H9 (cell line): ENCODE measurements around the gene LRRC8E. TPM values are rescaled to one million over a fixed set of nuclear protein-coding genes. Genes with fewer than 3 reads are reported as not detected.
A peak's percentile ranks its signal among the peaks of the same experiment; 100 is the strongest.

ENCODE experiments used
- DNase-seq: peaks from one replicate; pipeline ENCODE4 v3.0.0-alpha.2; 2017
- H2AFZ ChIP-seq: one replicate; pipeline ENCODE4 v1.6.1; 2013; ENCODE audit warnings: mild to moderate bottlenecking, low read length, control low read depth, moderate library complexity
- H2AK5ac ChIP-seq: 2 replicates; pipeline ENCODE4 v1.6.1; 2013; ENCODE audit warnings: low read length, control low read depth, mixed read lengths; ENCODE audit not compliant: insufficient read length
- H2BK120ac ChIP-seq: one replicate; pipeline ENCODE4 v1.6.1; 2013; ENCODE audit warnings: low read depth, mild to moderate bottlenecking, low read length, control low read depth, inconsistent platforms; ENCODE audit not compliant: poor library complexity, severe bottlenecking
- H2BK12ac ChIP-seq: 2 replicates; pipeline ENCODE4 v1.6.1; 2013; ENCODE audit warnings: low read length, control low read depth, mixed read lengths, low read depth; ENCODE audit not compliant: insufficient read length
- H2BK15ac ChIP-seq: 2 replicates; pipeline ENCODE4 v1.6.1; 2013; ENCODE audit warnings: low read depth, low read length, control low read depth
- H2BK20ac ChIP-seq: one replicate; pipeline ENCODE4 v1.6.1; 2013; ENCODE audit warnings: low read depth, mild to moderate bottlenecking, low read length, control low read depth, inconsistent platforms; ENCODE audit not compliant: poor library complexity, severe bottlenecking
- H2BK5ac ChIP-seq: 2 replicates; pipeline ENCODE4 v1.6.1; 2013; ENCODE audit warnings: low read length, control low read depth, mixed read lengths; ENCODE audit not compliant: insufficient read length
- H3K14ac ChIP-seq: 2 replicates; pipeline ENCODE4 v1.6.1; 2013; ENCODE audit warnings: low read length, control low read depth; ENCODE audit not compliant: insufficient read depth
- H3K18ac ChIP-seq: 2 replicates; pipeline ENCODE4 v1.6.1; 2013; ENCODE audit warnings: low read depth, mild to moderate bottlenecking, mixed read lengths, low read length, control low read depth; ENCODE audit not compliant: insufficient read length
- H3K23ac ChIP-seq: 2 replicates; pipeline ENCODE4 v1.6.1; 2013; ENCODE audit warnings: low read length, control low read depth, mixed read lengths, low read depth; ENCODE audit not compliant: insufficient read length
- H3K23me2 ChIP-seq: 2 replicates; pipeline ENCODE4 v1.6.1; 2013; ENCODE audit warnings: low read depth, mild to moderate bottlenecking, mixed read lengths, low read length, control low read depth; ENCODE audit not compliant: insufficient read length, poor library complexity, severe bottlenecking
- H3K27ac ChIP-seq: 2 replicates; pipeline ENCODE4 v1.5.1; 2013; ENCODE audit warnings: low read length, control low read depth, mixed read lengths, low read depth; ENCODE audit not compliant: insufficient read length
- H3K27me3 ChIP-seq: 2 replicates; pipeline ENCODE4 v1.6.1; 2013; ENCODE audit warnings: low read length, control low read depth, inconsistent platforms; ENCODE audit not compliant: insufficient read depth
- H3K4ac ChIP-seq: 2 replicates; pipeline ENCODE4 v1.6.1; 2013; ENCODE audit warnings: low read depth, mild to moderate bottlenecking, control low read depth, inconsistent platforms, low read length, moderate library complexity
- H3K4me1 ChIP-seq: 2 replicates; pipeline ENCODE4 v1.6.1; 2013; ENCODE audit warnings: low read length, control low read depth, inconsistent platforms; ENCODE audit not compliant: insufficient read depth
- H3K4me2 ChIP-seq: 2 replicates; pipeline ENCODE4 v1.6.1; 2013; ENCODE audit warnings: low read length, control low read depth, mixed read lengths; ENCODE audit not compliant: insufficient read length, insufficient read depth
- H3K56ac ChIP-seq: 2 replicates; pipeline ENCODE4 v1.6.1; 2013; ENCODE audit warnings: low read depth, mild to moderate bottlenecking, mixed read lengths, low read length, control low read depth; ENCODE audit not compliant: insufficient read length
- H3K79me1 ChIP-seq: 2 replicates; pipeline ENCODE4 v1.6.1; 2013; ENCODE audit warnings: low read depth, mild to moderate bottlenecking, moderate library complexity, low read length, control low read depth, inconsistent platforms; ENCODE audit not compliant: insufficient read depth, poor library complexity, severe bottlenecking
- H3K79me2 ChIP-seq: 2 replicates; pipeline ENCODE4 v1.6.1; 2013; ENCODE audit warnings: low read length, control low read depth, inconsistent platforms; ENCODE audit not compliant: insufficient read depth
- H3K9ac ChIP-seq: 2 replicates; pipeline ENCODE4 v1.6.1; 2013; ENCODE audit warnings: low read length, control low read depth, mixed read lengths; ENCODE audit not compliant: insufficient read length; ENCODE audit errors: extremely low read depth
- H3K9me3 ChIP-seq: one replicate; pipeline ENCODE4 v1.6.1; 2013; ENCODE audit warnings: low read depth, low read length, inconsistent platforms; ENCODE audit not compliant: control insufficient read depth
- H3T11ph ChIP-seq: one replicate; pipeline ENCODE4 v1.6.1; 2013; ENCODE audit warnings: mild to moderate bottlenecking, low read length, control low read depth, inconsistent platforms
- H4K20me1 ChIP-seq: one replicate; pipeline ENCODE4 v1.6.1; 2013; ENCODE audit not compliant: control insufficient read depth, insufficient read length, insufficient read depth
- H4K5ac ChIP-seq: 2 replicates; pipeline ENCODE4 v1.6.1; 2013; ENCODE audit warnings: low read depth, mild to moderate bottlenecking, mixed read lengths, low read length, control low read depth; ENCODE audit not compliant: insufficient read length
- H4K8ac ChIP-seq: replicated peaks from 2 replicates; pipeline ENCODE4 v1.6.1; 2013; ENCODE audit warnings: low read length, control low read depth, mixed read lengths, low read depth; ENCODE audit not compliant: insufficient read length
- H4K91ac ChIP-seq: 2 replicates; pipeline ENCODE4 v1.6.1; 2013; ENCODE audit warnings: low read depth, mild to moderate bottlenecking, moderate library complexity, mixed read lengths, low read length, control low read depth; ENCODE audit not compliant: insufficient read length
- H3K27ac Mint-ChIP-seq, 3 experiments: 2 replicates in 2 of 3; 3 replicates in 1 of 3; pipeline ENCODE4 v1.8.0; 2020 to 2021; ENCODE audit warnings: mixed read lengths in 3 of 3, mild to moderate bottlenecking in 1 of 3, moderate library complexity in 1 of 3
- H3K27me3 Mint-ChIP-seq: 2 replicates; pipeline ENCODE4 v1.8.0; 2021; ENCODE audit warnings: low read depth, mild to moderate bottlenecking, moderate library complexity, mixed read lengths
- H3K36me3 Mint-ChIP-seq, 3 experiments: 2 replicates in 2 of 3; 3 replicates in 1 of 3; pipeline ENCODE4 v1.8.0; 2020 to 2021; ENCODE audit warnings: low read depth in 3 of 3, mixed read lengths in 3 of 3; ENCODE audit not compliant: insufficient read depth in 1 of 3
- H3K4me1 Mint-ChIP-seq, 2 experiments: 2 replicates each; pipeline ENCODE4 v1.8.0; 2020; ENCODE audit warnings: mixed read lengths in 2 of 2
- H3K4me3 Mint-ChIP-seq, 2 experiments: 2 replicates in 1 of 2; 3 replicates in 1 of 2; pipeline ENCODE4 v1.8.0; 2020 to 2021; ENCODE audit warnings: mild to moderate bottlenecking in 2 of 2, mixed read lengths in 2 of 2, moderate library complexity in 1 of 2
- H3K9me3 Mint-ChIP-seq, 2 experiments: 2 replicates in 1 of 2; 3 replicates in 1 of 2; pipeline ENCODE4 v1.8.0; 2020; ENCODE audit warnings: mild to moderate bottlenecking in 2 of 2, mixed read lengths in 2 of 2, moderate library complexity in 1 of 2
- whole genome bisulfite sequencing: extraction: QIAGEN DNeasy Blood & Tissue Kit; methylation state at CpG from one replicate; pipeline ENCODE4 v1.1.7; 2013; ENCODE audit warnings: missing lambda C conversion rate, low lambda C conversion rate, mixed read lengths; ENCODE audit not compliant: insufficient read length; ENCODE audit errors: extremely low coverage; 5-methylcytosine and 5-hydroxymethylcytosine counted together
- total RNA-seq: library from RNA; stranded (reverse); gene quantifications from 2 replicates; pipeline ENCODE4 v1.2.1, GENCODE V29; 2021
- TF ChIP-seq, protein P1 (sequence below): fragments of 200-600 bp; sonication (generic); conservative IDR thresholded peaks from 3 replicates; pipeline ENCODE4 v1.8.0; 2021; ENCODE audit warnings: antibody characterized with exemption, mild to moderate bottlenecking

The LRRC8E gene
- total RNA-seq, 1 experiment from 2014 or later, result 4.8 TPM

DNA sequence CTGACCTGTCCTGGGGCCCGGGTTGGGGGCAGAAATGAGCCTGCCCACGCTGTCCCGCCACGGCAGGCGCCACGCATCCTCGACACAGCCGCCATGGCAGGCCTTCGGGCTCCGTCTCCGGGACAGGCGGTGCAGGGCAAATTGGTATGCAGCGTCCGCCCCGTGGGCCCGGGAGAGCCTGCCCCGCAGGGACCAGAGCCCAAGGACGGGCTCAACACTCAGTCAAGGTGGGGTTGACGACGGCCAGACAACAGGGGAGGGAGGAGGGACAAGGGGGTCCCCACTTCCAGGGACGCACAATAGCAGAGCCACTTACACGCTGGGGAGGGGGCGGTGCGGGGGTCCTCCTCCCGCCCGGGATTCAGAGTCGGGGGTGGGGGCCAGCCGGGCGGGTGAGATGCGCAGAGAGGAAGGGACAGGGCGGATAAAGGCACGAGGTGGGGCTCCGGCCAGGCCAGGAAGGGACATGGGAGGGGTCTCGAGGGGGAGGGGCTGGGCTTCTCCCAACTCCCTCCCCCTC, 36.4 kb downstream of the LRRC8E start:
- no peaks in the 10 kb centered on the region for H3K9me3 ChIP-seq
- Mint-ChIP-seq H3K4me1 (peaks cover 13 to 18% of the 10 kb centered on the region in 2 experiments), H3K36me3 (peaks cover 5 to 30% (median 12%) of the 10 kb centered on the region in 3 experiments; a peak in 5 of 7 replicates), H3K9me3 (no peaks in the 10 kb centered on the region; a peak in 1 of 5 replicates), H3K4me3 (peak overlapping the region; percentile 37 to 46; a peak in 3 of 5 replicates), H3K27me3 (peaks cover 4% of the 10 kb centered on the region), H3K27ac (no peak overlapping the region)
- no CpG with 5 or more reads among the region's 34 CpGs for WGBS
- H3K23me2 ChIP-seq, result peaks cover 3% of the 10 kb centered on the region
- no peak overlapping the region for H4K5ac ChIP-seq
- H3T11ph ChIP-seq, result no peak overlapping the region
- no peak overlapping the region for H3K14ac ChIP-seq
- no peak for DNase-seq
- H3K18ac ChIP-seq, result no peak overlapping the region
- no peak overlapping the region for H4K91ac ChIP-seq
- no peak overlapping the region for H2BK20ac ChIP-seq
- H3K27ac ChIP-seq, result no peak overlapping the region
- no peak overlapping the region for H2AK5ac ChIP-seq
- H3K27me3 ChIP-seq, result no peaks in the 10 kb centered on the region
- no peak overlapping the region for H3K23ac ChIP-seq
- H2BK15ac ChIP-seq, result no peak overlapping the region
- H2BK120ac ChIP-seq, result no peak overlapping the region
- no peaks in the 10 kb centered on the region for H4K20me1 ChIP-seq
- 0 out of 2 replicates have a peak, but pooled peaks cover 4% of the 10 kb centered on the region for H3K4me1 ChIP-seq
- no peak overlapping the region for H2BK12ac ChIP-seq
- no peak overlapping the region for H2BK5ac ChIP-seq
- H3K79me1 ChIP-seq, result no peaks in the 10 kb centered on the region
- H4K8ac ChIP-seq, result no peak overlapping the region
- TF ChIP-seq, protein P1, sequence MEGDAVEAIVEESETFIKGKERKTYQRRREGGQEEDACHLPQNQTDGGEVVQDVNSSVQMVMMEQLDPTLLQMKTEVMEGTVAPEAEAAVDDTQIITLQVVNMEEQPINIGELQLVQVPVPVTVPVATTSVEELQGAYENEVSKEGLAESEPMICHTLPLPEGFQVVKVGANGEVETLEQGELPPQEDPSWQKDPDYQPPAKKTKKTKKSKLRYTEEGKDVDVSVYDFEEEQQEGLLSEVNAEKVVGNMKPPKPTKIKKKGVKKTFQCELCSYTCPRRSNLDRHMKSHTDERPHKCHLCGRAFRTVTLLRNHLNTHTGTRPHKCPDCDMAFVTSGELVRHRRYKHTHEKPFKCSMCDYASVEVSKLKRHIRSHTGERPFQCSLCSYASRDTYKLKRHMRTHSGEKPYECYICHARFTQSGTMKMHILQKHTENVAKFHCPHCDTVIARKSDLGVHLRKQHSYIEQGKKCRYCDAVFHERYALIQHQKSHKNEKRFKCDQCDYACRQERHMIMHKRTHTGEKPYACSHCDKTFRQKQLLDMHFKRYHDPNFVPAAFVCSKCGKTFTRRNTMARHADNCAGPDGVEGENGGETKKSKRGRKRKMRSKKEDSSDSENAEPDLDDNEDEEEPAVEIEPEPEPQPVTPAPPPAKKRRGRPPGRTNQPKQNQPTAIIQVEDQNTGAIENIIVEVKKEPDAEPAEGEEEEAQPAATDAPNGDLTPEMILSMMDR, result no peak
- H3K4ac ChIP-seq, result no peak overlapping the region
- no peak overlapping the region for H3K9ac ChIP-seq
- no peaks in the 10 kb centered on the region for H3K79me2 ChIP-seq
- H3K56ac ChIP-seq, result no peak overlapping the region
- no peak overlapping the region for H3K4me2 ChIP-seq
- H2AFZ ChIP-seq, result no peak overlapping the region
